Esophagus muscularis mucosa (tissue), 4 donors: ENCODE data around the gene GOLGA2.

Experiments used
- EP300 ChIP-seq: sonication (generic); formaldehyde crosslinking; IDR thresholded peaks from one replicate; pipeline ENCODE4 v1.6.1; 2017; ENCODE audit warnings: antibody characterized with exemption
- POLR2A ChIP-seq: fragments of 450-650 bp; IDR thresholded peaks from one replicate; pipeline ENCODE4 v1.6.1; 2017; ENCODE audit warnings: antibody characterized with exemption, moderate library complexity, mild to moderate bottlenecking, low read depth
- POLR2AphosphoS5 ChIP-seq, 2 donors: sonication (generic); formaldehyde crosslinking; IDR thresholded peaks; one replicate each; pipeline ENCODE4 v1.6.1; 2017; ENCODE audit warnings: antibody characterized with exemption in 2 of 2
- TF ChIP-seq, protein P1 (sequence below), 3 experiments: fragments of 200-600 bp in 2 of 3; fragments of 450-650 bp in 1 of 3; sonication (generic) in 2 of 3; IDR thresholded peaks; one replicate each; pipeline ENCODE4 v1.5.1; 2017 to 2019; ENCODE audit warnings: antibody characterized with exemption in 3 of 3, mild to moderate bottlenecking in 2 of 3, moderate library complexity in 1 of 3

DNA sequence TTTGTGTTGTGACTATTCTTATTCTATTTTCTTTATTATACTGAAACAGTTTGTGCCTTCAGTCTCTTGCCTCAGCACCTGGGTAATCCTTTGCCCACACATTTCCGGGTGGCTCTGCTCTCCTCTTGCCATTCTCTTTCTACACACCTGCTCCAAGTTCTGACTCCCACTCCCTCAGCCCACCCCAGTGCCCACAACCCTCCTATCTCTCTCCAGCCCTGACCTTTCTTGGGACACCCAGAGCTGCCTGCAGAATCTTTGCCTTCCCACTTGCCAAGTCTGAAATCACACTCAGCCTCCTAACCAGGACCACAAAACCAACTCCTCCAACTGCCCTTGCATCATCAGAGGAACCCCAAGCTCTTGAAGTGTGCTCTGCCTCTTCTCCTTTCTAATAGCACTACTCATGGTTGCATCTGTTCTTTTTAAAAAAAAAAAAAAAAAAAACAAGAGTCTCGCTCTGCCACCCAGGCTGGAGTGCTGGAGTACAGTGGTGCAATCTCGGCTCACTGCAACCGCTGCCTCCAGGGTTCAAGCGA is 4.3 kb upstream of the GOLGA2 start:
- TF ChIP-seq, protein P1, sequence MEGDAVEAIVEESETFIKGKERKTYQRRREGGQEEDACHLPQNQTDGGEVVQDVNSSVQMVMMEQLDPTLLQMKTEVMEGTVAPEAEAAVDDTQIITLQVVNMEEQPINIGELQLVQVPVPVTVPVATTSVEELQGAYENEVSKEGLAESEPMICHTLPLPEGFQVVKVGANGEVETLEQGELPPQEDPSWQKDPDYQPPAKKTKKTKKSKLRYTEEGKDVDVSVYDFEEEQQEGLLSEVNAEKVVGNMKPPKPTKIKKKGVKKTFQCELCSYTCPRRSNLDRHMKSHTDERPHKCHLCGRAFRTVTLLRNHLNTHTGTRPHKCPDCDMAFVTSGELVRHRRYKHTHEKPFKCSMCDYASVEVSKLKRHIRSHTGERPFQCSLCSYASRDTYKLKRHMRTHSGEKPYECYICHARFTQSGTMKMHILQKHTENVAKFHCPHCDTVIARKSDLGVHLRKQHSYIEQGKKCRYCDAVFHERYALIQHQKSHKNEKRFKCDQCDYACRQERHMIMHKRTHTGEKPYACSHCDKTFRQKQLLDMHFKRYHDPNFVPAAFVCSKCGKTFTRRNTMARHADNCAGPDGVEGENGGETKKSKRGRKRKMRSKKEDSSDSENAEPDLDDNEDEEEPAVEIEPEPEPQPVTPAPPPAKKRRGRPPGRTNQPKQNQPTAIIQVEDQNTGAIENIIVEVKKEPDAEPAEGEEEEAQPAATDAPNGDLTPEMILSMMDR (IDR thresholded peaks at IDR 0.05): no peak
- TF ChIP-seq EP300 (no peak), POLR2A (no peak), POLR2AphosphoS5 (IDR thresholded peaks at IDR 0.05) (no peak)
